Suprapubic skin (tissue), 4 donors: ENCODE data around the gene CAMTA1. TPM values are rescaled to one million over a fixed set of nuclear protein-coding genes. Genes with fewer than 3 reads are reported as not detected.

Experiments used
- DNase-seq, 2 donors: peaks; one replicate each; pipeline ENCODE4 v3.0.0-alpha.2; 2019; ENCODE audit warnings: low spot score in 2 of 2
- H3K27ac ChIP-seq: fragments of 200-600 bp; sonication (generic); one replicate; pipeline ENCODE4 v1.5.1; 2019
- H3K27me3 ChIP-seq: fragments of 200-600 bp; sonication (generic); one replicate; pipeline ENCODE4 v1.5.1; 2019
- H3K36me3 ChIP-seq: fragments of 200-600 bp; sonication (generic); one replicate; pipeline ENCODE4 v1.5.1; 2019
- H3K4me1 ChIP-seq: fragments of 200-600 bp; sonication (generic); one replicate; pipeline ENCODE4 v1.5.1; 2019
- H3K4me3 ChIP-seq: fragments of 200-600 bp; sonication (generic); one replicate; pipeline ENCODE4 v1.5.1; 2019; ENCODE audit warnings: mild to moderate bottlenecking
- H3K9me3 ChIP-seq: fragments of 200-600 bp; sonication (generic); one replicate; pipeline ENCODE4 v1.5.1; 2019
- EP300 ChIP-seq: sonication (generic); formaldehyde crosslinking; IDR thresholded peaks from one replicate; pipeline ENCODE4 v1.6.1; 2017; ENCODE audit warnings: antibody characterized with exemption
- POLR2A ChIP-seq, 2 donors: fragments of 450-650 bp; IDR thresholded peaks; one replicate each; pipeline ENCODE4 v1.6.1; 2017; ENCODE audit warnings: antibody characterized with exemption in 2 of 2, mild to moderate bottlenecking in 2 of 2, moderate library complexity in 2 of 2
- POLR2AphosphoS5 ChIP-seq, 3 donors: sonication (generic); formaldehyde crosslinking; IDR thresholded peaks; one replicate each; pipeline ENCODE4 v1.6.1; 2017; ENCODE audit warnings: antibody characterized with exemption in 3 of 3
- WGBS: methylation state at CpG from one replicate; pipeline ENCODE4 v1.1.5; 2018; 5-methylcytosine and 5-hydroxymethylcytosine counted together
- total RNA-seq, 4 donors: library from RNA; depleted of rRNA; stranded (reverse); fragments of >200 nt; gene quantifications; one replicate each; pipeline ENCODE4 v1.1.0, GENCODE V29; 2016
- TF ChIP-seq, protein P1 (sequence below), 2 donors: fragments of 200-600 bp in 1 of 2; fragments of 450-650 bp in 1 of 2; sonication (generic) in 1 of 2; IDR thresholded peaks; one replicate each; pipeline ENCODE4 v1.5.1; 2016 to 2019; ENCODE audit warnings: antibody characterized with exemption in 2 of 2, mild to moderate bottlenecking in 1 of 2, moderate library complexity in 1 of 2

CAMTA1 gene
- total RNA-seq, 4 donors from 2014 or later = 40.4 to 54.1 (median 46.6) TPM

GRCh38 chr1:7185721-7186120 is 400.5 kb downstream of the CAMTA1 start:
- no peak for DNase-seq
- 77% methylated on average over 8 of the region's 8 CpGs for WGBS
- TF ChIP-seq POLR2AphosphoS5 (IDR thresholded peaks at IDR 0.05) (no peak), EP300 (no peak), POLR2A (IDR thresholded peaks at IDR 0.05) (no peak)
- TF ChIP-seq, protein P1, sequence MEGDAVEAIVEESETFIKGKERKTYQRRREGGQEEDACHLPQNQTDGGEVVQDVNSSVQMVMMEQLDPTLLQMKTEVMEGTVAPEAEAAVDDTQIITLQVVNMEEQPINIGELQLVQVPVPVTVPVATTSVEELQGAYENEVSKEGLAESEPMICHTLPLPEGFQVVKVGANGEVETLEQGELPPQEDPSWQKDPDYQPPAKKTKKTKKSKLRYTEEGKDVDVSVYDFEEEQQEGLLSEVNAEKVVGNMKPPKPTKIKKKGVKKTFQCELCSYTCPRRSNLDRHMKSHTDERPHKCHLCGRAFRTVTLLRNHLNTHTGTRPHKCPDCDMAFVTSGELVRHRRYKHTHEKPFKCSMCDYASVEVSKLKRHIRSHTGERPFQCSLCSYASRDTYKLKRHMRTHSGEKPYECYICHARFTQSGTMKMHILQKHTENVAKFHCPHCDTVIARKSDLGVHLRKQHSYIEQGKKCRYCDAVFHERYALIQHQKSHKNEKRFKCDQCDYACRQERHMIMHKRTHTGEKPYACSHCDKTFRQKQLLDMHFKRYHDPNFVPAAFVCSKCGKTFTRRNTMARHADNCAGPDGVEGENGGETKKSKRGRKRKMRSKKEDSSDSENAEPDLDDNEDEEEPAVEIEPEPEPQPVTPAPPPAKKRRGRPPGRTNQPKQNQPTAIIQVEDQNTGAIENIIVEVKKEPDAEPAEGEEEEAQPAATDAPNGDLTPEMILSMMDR (IDR thresholded peaks at IDR 0.05) = no peak
- H3K4me1 ChIP-seq = no peaks in the 10 kb centered on the region
- peaks cover 6% of the 10 kb centered on the region for H3K27me3 ChIP-seq
- H3K4me3 ChIP-seq = no peak overlapping the region
- H3K27ac ChIP-seq = no peak overlapping the region
- no peaks in the 10 kb centered on the region for H3K36me3 ChIP-seq
- peaks cover 2% of the 10 kb centered on the region for H3K9me3 ChIP-seq

GRCh38 chr1:7186382-7187111 is 401.3 kb downstream of the CAMTA1 start:
- peaks cover 6% of the 10 kb centered on the region for H3K27me3 ChIP-seq
- no peak overlapping the region for H3K27ac ChIP-seq
- no peaks in the 10 kb centered on the region for H3K4me1 ChIP-seq
- no peak for DNase-seq
- no peak overlapping the region for H3K4me3 ChIP-seq
- 58% methylated on average over 8 of the region's 8 CpGs for WGBS
- no peaks in the 10 kb centered on the region for H3K36me3 ChIP-seq
- no peaks in the 10 kb centered on the region for H3K9me3 ChIP-seq
- TF ChIP-seq, protein P1 (IDR thresholded peaks at IDR 0.05) = no peak
- TF ChIP-seq POLR2AphosphoS5 (IDR thresholded peaks at IDR 0.05) = no peak
- TF ChIP-seq POLR2A (IDR thresholded peaks at IDR 0.05) = no peak
- TF ChIP-seq EP300 = no peak

GRCh38 chr1:7187112-7187493 is 401.8 kb downstream of the CAMTA1 start:
- TF ChIP-seq EP300 = no peak
- no peak for TF ChIP-seq POLR2A (IDR thresholded peaks at IDR 0.05)
- TF ChIP-seq, protein P1 (IDR thresholded peaks at IDR 0.05) = no peak
- no peak for TF ChIP-seq POLR2AphosphoS5 (IDR thresholded peaks at IDR 0.05)
- no peak overlapping the region for H3K4me3 ChIP-seq
- no peaks in the 10 kb centered on the region for H3K9me3 ChIP-seq
- no peaks in the 10 kb centered on the region for H3K36me3 ChIP-seq
- no peak overlapping the region for H3K27ac ChIP-seq
- no peaks in the 10 kb centered on the region for H3K4me1 ChIP-seq
- WGBS = 61% methylated on average over 4 of the region's 4 CpGs
- DNase-seq = no peak
- H3K27me3 ChIP-seq = peaks cover 7% of the 10 kb centered on the region

- H3K4me3 ChIP-seq = no peak overlapping the region
- no peak overlapping the region for H3K27ac ChIP-seq
- no peak for DNase-seq
- no peaks in the 10 kb centered on the region for H3K4me1 ChIP-seq
- no peak for TF ChIP-seq POLR2AphosphoS5 (IDR thresholded peaks at IDR 0.05)
- no peak for TF ChIP-seq EP300
- TF ChIP-seq, protein P1 (IDR thresholded peaks at IDR 0.05) = no peak
- TF ChIP-seq POLR2A (IDR thresholded peaks at IDR 0.05) = no peak
- WGBS = 90% methylated on average over 3 of the region's 3 CpGs
- peaks cover 4% of the 10 kb centered on the region for H3K27me3 ChIP-seq
- H3K9me3 ChIP-seq = no peaks in the 10 kb centered on the region
- no peaks in the 10 kb centered on the region for H3K36me3 ChIP-seq
These were observed 405.0 kb downstream of the CAMTA1 start for GRCh38 chr1:7190261-7190660.

DNA sequence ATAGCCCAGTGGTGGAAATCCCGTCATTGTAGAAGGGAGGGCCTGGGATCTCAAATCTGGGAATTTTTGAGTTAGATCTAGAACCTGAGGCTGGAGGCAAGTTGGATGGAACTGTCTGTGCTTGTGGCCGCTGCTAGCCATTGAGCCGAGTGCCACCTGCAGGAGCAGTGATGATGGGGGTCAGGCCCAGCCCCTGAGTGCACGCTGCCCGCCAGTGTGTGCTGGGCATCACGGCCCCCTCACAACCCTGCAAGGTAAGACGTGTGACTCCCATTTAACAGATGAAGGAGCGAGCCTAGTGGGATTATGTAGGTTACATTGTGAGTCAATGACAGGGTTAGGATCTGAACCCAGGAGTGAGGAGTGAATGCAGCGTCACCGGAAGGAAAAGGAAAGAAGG is 407.2 kb downstream of the CAMTA1 start:
- H3K9me3 ChIP-seq = no peaks in the 10 kb centered on the region
- H3K27ac ChIP-seq = no peak overlapping the region
- WGBS = 89% methylated on average over 9 of the region's 10 CpGs
- H3K27me3 ChIP-seq = peaks cover 4% of the 10 kb centered on the region
- TF ChIP-seq, protein P1 (IDR thresholded peaks at IDR 0.05) = no peak
- no peak for TF ChIP-seq POLR2AphosphoS5 (IDR thresholded peaks at IDR 0.05)
- no peak for TF ChIP-seq EP300
- no peak for TF ChIP-seq POLR2A (IDR thresholded peaks at IDR 0.05)
- H3K4me1 ChIP-seq = no peaks in the 10 kb centered on the region
- no peak for DNase-seq
- no peaks in the 10 kb centered on the region for H3K36me3 ChIP-seq
- no peak overlapping the region for H3K4me3 ChIP-seq
